GM12878 (cell line): ENCODE data around the gene GEMIN7.

Source experiments
- BHLHE40 ChIP-seq, 2 experiments: fragments of 450-650 bp in 1 of 2; IDR thresholded peaks; 2 replicates each; pipeline ENCODE4 v1.6.1; 2011 to 2017; ENCODE audit warnings: low read depth in 2 of 2, borderline replicate concordance in 1 of 2, improper control_type of control experiment in 1 of 2, low read length in 1 of 2, mild to moderate bottlenecking in 1 of 2
- EGR1 ChIP-seq, 2 experiments: IDR thresholded peaks; 1 replicate in 1 of 2; 2 replicates in 1 of 2; pipeline ENCODE4 v1.6.1; 2011 to 2012; ENCODE audit warnings: low read depth in 2 of 2, low read length in 2 of 2, borderline replicate concordance in 1 of 2, mild to moderate bottlenecking in 1 of 2, moderate library complexity in 1 of 2
- ESRRA ChIP-seq: IDR thresholded peaks from 2 replicates; pipeline ENCODE4 v1.6.1; 2012; ENCODE audit warnings: mild to moderate bottlenecking, low read length, improper control_type of control experiment
- NFIC ChIP-seq: IDR thresholded peaks from 2 replicates; pipeline ENCODE4 v1.6.1; 2012; ENCODE audit warnings: low read depth, mild to moderate bottlenecking, inconsistent platforms, low read length, moderate library complexity
- NFYB ChIP-seq: IDR thresholded peaks from 2 replicates; pipeline ENCODE4 v1.6.1; 2011; ENCODE audit warnings: low read depth, mild to moderate bottlenecking, low read length, improper control_type of control experiment, moderate library complexity; ENCODE audit not compliant: insufficient read depth
- NRF1 ChIP-seq: conservative IDR thresholded peaks from 2 replicates; pipeline ENCODE4 v1.6.1; 2011; ENCODE audit warnings: mild to moderate bottlenecking, low read depth, low read length, improper control_type of control experiment
- POLR2A ChIP-seq: IDR thresholded peaks from 2 replicates; pipeline ENCODE4 v1.6.1; 2011; ENCODE audit warnings: low read depth, mild to moderate bottlenecking, low read length
- RFX5 ChIP-seq: IDR thresholded peaks from 2 replicates; pipeline ENCODE4 v1.6.1; 2011; ENCODE audit warnings: low read depth, low read length, improper control_type of control experiment
- SMAD1 ChIP-seq: fragments of 450-650 bp; IDR thresholded peaks from 2 replicates; pipeline ENCODE4 v1.6.1; 2018; ENCODE audit warnings: mild to moderate bottlenecking, low read depth; ENCODE audit not compliant: partially characterized antibody
- SP1 ChIP-seq: IDR thresholded peaks from one replicate; pipeline ENCODE4 v1.6.1; 2011; ENCODE audit warnings: low read depth, low read length
- TF ChIP-seq, protein P1 (sequence below), 3 experiments: IDR thresholded peaks in 2 of 3; conservative IDR thresholded peaks in 1 of 3; 2 replicates each; pipeline ENCODE4 v1.5.1; 2011; ENCODE audit warnings: low read depth in 3 of 3, low read length in 3 of 3, mild to moderate bottlenecking in 3 of 3, control low read depth in 2 of 3, moderate library complexity in 2 of 3, inconsistent platforms in 1 of 3, mixed read lengths in 1 of 3; ENCODE audit not compliant: control insufficient read depth in 2 of 3, insufficient read depth in 1 of 3; ENCODE audit errors: extremely low read depth in 1 of 3
- TF ChIP-seq, protein P2 (sequence below): IDR thresholded peaks from 2 replicates; pipeline ENCODE4 v1.6.1; 2012; ENCODE audit warnings: mild to moderate bottlenecking, low read depth, low read length

DNA sequence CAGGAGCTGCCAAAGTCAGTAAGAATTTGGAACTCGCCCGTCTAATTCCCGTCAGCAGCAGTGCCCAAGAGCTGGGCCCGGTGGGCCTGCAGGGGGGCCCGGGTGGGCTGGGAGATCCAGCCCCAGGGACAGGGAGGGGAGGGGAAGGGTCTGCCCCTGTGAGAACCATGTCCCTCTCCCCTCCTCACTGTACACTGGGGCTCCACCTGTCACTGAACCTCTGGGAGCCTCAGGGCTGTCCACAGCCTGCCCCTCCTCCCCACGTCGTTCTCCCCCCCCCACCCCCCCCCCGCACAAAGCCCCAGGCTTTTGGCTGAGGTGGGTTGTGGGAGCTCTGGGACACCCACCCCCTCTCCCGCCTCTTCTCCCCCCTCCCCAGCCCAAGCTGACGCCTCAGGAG is 11.0 kb upstream of the GEMIN7 start:
- TF ChIP-seq ESRRA, result no peak
- TF ChIP-seq, protein P1, sequence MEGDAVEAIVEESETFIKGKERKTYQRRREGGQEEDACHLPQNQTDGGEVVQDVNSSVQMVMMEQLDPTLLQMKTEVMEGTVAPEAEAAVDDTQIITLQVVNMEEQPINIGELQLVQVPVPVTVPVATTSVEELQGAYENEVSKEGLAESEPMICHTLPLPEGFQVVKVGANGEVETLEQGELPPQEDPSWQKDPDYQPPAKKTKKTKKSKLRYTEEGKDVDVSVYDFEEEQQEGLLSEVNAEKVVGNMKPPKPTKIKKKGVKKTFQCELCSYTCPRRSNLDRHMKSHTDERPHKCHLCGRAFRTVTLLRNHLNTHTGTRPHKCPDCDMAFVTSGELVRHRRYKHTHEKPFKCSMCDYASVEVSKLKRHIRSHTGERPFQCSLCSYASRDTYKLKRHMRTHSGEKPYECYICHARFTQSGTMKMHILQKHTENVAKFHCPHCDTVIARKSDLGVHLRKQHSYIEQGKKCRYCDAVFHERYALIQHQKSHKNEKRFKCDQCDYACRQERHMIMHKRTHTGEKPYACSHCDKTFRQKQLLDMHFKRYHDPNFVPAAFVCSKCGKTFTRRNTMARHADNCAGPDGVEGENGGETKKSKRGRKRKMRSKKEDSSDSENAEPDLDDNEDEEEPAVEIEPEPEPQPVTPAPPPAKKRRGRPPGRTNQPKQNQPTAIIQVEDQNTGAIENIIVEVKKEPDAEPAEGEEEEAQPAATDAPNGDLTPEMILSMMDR (IDR thresholded peaks at IDR 0.05 in 2 of 3, conservative IDR thresholded peaks at IDR 0.05 in 1 of 3; ENCODE audit: control insufficient read depth in 2 of 3, extremely low read depth in 1 of 3, insufficient read depth in 1 of 3, low read depth in 3 of 3, low read length in 3 of 3), result no peak
- TF ChIP-seq NFIC, result no peak
- TF ChIP-seq, protein P2, sequence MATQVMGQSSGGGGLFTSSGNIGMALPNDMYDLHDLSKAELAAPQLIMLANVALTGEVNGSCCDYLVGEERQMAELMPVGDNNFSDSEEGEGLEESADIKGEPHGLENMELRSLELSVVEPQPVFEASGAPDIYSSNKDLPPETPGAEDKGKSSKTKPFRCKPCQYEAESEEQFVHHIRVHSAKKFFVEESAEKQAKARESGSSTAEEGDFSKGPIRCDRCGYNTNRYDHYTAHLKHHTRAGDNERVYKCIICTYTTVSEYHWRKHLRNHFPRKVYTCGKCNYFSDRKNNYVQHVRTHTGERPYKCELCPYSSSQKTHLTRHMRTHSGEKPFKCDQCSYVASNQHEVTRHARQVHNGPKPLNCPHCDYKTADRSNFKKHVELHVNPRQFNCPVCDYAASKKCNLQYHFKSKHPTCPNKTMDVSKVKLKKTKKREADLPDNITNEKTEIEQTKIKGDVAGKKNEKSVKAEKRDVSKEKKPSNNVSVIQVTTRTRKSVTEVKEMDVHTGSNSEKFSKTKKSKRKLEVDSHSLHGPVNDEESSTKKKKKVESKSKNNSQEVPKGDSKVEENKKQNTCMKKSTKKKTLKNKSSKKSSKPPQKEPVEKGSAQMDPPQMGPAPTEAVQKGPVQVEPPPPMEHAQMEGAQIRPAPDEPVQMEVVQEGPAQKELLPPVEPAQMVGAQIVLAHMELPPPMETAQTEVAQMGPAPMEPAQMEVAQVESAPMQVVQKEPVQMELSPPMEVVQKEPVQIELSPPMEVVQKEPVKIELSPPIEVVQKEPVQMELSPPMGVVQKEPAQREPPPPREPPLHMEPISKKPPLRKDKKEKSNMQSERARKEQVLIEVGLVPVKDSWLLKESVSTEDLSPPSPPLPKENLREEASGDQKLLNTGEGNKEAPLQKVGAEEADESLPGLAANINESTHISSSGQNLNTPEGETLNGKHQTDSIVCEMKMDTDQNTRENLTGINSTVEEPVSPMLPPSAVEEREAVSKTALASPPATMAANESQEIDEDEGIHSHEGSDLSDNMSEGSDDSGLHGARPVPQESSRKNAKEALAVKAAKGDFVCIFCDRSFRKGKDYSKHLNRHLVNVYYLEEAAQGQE, result no peak
- no peak for TF ChIP-seq BHLHE40 (IDR thresholded peaks at IDR 0.05; ENCODE audit: borderline replicate concordance in 1 of 2, low read depth in 2 of 2, low read length in 1 of 2)
- no peak for TF ChIP-seq SP1
- no peak for TF ChIP-seq RFX5
- TF ChIP-seq NFYB, result no peak
- no peak for TF ChIP-seq POLR2A
- TF ChIP-seq EGR1 (IDR thresholded peaks at IDR 0.05; ENCODE audit: borderline replicate concordance in 1 of 2, low read depth in 2 of 2, low read length in 2 of 2), result no peak
- TF ChIP-seq SMAD1, result no peak
- no peak for TF ChIP-seq NRF1
